HG02970 (cell line): ENCODE measurements around the gene DCP1B.

Experiments
- ATAC-seq: cut with Tn5 transposase; IDR thresholded peaks from one replicate; pipeline ENCODE4 v1.9.1; 2021; ENCODE audit warnings: mild to moderate bottlenecking, moderate library complexity, moderate number of reproducible peaks; ENCODE audit not compliant: unreplicated experiment, low FRiP score

Gene DCP1B

DNA sequence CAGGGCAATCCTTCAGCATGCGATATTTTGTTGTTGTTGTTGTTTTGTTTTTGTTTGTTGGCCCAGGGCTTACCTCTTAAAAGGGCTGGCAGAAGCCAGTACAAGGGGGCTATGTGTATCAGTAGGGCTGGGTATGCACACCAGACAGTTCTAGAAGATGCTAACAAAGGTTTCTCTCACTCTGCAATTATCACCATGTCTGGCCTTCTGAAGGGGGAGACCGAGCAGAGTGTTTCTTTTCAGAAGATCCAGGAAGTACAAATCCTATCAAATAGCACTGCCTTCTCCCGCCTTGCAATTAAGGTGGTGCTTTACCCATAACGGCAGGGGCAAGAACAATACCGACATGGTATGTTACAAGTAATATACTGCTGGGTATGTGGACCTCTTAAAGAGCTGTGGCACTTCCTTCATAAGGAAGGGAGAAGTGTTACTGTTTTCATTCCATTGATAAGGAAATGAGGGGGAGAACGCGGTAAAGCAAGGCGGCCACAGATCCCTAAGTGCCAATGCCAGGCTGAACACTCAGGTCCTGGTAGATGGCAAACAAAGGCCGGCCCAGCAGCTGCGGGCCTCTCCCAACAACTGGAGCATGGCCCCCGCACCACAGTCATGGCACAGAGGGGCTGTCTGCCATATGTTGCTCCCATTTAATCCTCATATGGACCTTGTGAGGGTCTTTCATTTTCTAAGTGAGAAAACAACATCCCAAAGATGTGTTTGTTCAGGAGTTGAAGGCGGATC is 66.6 kb downstream of the DCP1B start:
- no peak for ATAC-seq

DNA sequence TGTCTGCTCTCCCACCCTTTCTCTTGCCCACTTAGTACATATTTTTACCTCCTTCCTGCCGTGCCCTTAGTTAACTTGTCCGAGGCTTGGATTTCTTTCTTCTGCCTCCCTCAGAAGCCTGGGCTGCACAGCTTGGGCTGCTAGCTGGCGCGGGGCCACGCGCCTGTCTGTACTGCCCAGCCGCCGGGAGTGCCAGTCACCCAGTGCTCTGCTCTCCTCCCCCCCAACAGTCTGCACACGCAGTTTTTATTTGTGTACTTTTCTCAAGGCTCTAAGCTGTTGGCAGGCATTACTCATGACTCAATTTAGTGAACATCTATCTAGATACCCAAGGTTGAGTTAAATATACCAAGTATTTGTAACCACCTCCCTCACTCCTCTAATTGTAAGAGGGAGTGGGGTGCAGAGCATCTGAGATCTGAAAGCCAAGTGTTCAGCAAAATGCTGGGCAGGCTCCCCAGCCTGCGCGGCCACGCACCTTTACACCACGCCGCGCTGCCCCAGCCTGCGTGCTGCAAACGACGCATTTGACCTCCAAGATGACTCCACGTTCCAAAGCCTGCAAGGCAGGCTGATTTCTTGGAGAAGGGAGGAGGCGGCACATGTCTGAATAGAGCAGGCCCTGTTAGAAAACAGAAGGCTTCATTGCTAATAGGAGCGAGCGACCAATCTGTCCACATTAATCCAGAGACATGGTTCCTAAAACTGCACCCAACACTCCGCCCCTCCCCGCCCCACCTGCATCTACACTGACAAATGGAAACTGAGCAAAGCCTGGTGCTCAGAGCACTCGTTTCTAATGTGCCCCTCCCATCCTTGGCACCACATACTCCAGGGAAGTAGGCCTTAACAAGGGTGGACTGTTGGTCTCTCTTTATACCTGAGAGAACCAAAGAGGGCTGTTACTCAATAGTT is 67.6 kb downstream of the DCP1B start:
- no peak for ATAC-seq

DNA sequence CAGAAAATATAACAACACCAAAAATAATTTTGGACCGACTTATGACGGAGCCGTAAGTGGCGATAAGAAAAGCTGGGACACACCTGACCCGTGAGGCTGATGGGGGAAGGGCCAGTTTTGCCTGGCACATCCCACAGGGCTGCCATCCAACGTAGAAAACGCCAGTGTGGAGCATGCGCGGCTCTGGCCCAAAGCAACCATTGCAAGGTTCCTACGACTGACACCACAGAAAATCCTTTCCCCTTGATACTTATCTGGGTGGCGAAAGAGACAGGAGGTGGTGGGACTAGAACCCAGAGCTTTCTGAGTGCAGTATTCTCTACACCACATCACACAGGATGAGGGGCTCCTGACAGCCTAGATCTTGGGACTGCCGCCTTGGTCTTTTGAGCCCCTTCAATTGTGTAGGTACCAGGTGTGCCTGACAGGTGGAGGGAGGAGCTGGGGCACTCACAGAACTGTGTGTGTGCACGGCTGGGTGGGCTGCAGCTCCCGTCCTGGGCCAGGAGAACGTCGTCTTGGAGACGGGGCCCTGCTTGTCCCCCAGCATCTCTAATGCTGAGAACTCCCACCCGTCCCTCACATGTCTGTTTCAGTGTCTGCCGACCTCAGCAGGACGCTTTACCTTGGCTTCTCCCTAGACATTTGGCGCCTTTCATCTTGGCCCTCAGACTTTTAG is 68.4 kb downstream of the DCP1B start:
- ATAC-seq, result no peak

DNA sequence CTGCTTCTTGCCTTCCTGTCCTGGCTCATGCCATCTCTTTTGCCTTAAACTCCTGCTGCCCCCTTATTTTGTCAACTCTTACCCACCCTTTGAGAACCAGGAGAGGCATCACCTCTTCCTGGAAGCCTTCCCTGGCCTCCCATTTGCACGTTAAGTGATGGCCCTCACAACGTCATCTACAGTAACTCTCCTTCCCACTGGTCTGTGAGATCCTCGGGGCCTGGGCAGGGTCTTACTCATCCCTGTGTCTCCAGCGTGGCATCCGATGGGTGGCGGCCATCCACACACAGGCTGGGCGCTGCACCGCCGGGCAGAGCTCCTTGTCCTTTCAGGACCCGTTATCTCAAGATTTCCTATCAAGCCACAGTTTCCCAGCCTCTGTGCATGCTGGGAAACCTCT is 69.0 kb downstream of the DCP1B start:
- no peak for ATAC-seq

DNA sequence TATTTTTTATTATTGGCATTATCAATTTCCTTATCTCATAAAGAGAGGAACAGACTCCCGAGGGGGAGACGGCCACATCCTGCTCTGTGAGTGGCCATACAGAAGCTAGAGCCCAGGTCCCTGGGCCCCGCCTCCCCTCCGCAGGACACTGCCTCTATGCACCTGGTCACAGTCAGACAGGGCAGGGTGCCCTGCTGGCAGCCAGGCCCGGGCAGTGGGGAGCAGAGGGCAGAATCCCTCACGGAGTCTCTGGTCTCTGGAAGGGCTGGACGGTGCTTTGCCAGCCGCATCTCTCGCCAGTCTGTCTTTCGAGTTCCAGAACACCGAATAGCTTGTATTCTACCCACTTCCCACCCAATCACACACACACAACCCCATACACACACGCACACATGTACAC is 69.4 kb downstream of the DCP1B start:
- ATAC-seq, result no peak

DNA sequence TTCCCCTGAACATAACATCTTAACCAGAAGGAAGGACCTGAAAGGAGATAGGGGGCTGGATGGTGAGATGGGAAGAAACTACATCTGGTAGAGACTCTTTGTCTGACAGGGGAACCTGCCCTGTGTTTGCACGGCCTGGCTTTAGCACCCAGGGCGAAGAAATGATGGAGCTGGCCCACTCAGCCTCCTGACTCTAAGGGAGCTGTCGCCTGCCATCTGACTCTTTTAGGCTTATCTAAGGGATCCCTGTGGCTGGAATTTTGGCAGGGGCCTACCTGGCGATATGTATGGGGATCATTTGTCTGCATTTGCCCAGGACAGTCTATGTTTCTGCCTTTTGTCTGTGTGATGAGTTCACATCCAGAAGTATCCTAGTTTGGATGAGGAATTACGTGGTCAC is 70.2 kb downstream of the DCP1B start:
- no peak for ATAC-seq

DNA sequence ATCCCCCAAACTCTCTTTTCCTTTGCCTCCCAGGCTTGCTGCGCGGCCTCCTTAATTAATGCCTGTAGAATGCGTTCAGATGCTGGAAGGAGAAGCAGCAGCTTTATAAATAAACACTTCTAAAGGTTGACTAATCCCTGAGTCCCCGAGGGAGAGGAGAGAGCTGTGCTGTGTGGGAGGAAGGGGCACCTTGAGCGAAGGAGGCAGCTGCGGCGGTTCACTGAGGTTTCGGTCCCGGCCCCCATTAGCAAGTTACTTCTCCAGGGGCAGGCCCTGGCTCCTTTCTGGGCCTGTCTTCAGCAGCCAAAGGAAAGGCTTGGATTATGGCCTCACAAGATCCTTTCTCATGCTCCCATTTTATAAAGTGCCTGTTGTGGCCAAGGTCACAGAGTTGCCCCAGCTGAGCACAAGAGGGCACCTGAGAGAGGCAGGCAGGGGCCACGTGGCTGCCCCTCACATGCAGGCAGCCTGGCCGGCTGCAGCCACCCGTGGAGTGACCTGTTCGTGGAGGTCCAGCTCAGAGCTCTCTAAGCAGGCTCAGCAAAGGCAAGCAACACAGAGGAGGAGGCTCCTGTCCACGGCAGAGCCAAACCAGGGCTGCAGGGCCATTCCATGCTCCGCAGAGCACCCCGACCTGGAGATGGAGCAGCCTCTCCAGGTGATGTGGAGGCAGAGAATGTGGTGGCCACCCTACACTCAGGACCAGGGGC is 70.8 kb downstream of the DCP1B start:
- no peak for ATAC-seq

DNA sequence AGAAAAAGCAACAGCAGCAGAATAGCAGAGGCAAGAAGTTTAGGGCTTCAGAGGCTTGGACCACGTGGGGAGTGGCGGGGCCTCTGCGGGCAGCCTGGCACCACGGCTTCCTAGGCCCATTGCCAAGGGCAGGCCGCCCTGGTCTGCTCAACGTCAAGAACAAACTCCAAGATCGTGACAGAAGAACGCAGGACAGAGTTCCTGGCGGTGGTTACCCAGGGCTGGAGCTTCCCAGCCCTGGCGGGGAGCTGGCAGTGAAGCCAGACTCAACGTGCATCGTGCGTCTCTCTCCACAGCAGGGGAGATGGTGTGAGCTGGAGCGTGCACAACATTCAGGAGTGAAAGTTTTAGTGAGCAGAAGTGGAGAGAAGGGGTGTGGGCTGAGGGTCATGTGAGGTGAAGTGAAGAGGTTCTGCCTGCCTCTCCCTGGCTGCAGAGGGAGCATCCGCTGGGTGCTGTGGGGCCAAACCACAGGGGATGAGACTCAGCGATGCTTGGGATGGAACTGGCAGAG is 71.9 kb downstream of the DCP1B start:
- ATAC-seq, result no peak

DNA sequence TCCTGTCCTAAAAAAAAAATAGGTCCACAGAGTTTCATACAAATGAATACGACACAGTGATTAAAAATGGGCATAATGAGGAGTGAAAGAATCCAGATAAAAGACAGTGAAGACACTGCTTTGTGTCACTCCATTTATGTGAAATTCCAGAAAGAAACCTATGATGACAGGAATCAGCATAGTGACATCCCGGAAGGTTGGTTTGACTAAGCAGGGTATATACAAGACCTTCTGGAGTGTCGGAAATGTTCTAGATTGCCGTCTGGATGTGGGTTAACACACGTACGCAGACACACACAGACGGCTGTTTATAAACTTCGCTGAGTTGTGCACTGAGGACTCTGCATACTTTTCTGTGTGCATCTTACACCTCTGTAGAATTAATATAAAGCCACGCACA is 72.6 kb downstream of the DCP1B start:
- no peak for ATAC-seq

DNA sequence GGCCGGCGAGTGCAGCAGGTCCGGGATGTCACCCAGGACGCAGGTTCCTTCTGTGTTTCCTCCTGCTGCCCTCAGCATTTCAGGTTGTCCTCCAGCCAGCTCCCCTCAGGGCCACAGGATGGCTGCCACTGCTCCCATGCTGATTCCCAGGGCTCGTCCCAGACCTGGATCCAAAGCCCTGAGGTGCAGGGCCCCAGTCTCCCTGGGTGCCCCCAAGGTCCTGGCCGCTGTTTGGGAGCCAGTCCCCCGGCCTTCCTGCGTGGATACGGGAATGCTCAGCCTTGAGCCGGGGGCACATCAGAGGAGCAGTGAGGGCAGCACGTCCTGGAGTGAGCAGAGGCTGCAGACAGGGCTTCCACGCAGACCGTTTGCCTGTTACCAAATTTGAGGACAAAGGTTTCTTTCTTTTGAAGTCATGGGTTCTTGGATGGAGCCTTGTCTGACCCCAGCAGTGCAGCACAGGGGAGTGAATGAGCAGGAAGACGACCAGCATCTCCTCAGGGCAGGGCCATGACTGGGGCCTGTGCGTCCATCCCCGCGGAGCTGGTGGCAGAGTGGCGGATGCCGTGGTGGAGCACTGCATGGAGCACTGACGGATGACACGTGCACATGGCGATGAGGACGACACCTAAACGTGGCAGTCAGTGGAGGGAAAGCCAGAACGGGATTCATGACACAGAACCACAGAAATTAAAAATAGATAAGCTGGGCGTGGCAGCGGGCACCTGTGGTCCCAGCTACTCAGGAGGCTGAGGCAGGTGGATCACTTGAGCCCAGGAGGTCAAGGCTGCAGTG is 73.3 kb downstream of the DCP1B start:
- ATAC-seq, result no peak

DNA sequence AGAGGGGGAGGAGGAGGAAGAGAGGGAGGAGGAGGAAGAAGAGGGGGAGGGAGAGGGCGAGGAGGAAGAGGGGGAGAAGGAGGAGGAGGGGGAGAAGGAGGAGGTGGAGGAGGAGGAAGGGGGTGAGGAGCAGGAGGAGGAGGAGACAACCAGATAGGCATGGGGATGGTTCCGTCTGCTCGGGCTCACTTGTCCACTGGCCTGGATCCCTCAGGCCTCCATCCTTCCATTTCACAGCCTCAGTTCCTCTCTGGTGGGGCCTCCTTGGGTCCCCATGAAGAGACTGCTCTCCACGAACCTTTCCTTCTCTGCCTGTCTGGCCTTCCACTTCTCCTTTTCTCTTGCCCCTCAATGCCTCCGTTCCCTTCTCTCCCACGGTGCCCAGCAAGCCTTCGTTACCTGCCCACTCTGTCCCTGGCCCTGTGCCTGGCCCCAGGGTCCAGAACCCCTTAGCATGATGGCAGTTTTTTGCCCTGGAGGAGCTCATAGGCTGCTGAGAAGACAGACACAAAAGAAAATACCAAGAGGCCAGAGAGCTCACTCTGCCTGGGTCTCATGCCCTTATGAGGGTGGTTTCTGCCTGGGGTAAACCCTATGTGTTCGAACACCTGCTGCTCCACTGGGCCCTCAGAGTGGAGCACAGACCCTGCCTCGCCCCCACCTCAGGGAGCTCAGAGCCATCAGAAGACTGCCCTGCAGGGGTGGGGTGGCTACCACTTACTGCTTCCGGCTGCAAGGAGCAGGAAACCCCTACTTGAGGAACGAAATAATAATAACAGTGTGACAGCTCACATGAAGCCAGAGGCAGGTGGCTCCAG is 74.1 kb downstream of the DCP1B start:
- no peak for ATAC-seq

DNA sequence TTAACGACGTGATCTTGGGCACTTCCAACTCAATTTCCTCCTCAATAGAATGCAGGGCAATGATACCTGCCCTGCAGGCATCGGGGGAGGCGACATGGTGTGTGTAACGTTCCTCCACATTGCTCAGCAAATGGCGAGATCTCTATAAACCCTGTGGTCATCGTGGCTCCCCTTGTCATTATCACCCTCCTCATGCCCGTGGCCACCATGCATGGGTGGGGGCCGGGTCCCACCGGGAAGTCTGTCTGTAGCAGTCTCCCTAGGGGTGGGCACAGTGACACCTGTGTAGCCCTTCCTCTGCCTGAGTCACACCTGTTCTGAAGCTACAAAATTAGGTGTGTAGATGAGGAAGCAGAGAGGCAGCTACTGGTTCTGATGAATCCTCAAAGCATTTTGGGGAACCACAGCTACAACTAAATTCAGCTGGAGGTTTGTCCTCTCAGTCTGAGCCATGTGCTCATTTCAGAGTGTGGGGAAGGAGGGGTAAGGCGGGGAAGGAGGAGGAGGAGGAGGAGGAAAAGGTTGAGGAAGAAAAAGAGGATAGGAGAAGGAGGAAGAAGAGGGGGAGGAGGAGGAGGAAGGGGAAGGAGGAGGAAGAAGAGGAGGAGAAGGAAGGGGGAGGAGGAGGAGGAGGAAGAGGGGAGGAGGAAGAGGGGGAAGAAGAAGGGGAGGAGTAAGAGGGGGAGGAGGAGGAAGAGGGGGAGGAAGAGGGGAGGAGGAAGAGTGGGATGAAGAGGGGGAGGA is 74.8 kb downstream of the DCP1B start:
- ATAC-seq, result no peak

DNA sequence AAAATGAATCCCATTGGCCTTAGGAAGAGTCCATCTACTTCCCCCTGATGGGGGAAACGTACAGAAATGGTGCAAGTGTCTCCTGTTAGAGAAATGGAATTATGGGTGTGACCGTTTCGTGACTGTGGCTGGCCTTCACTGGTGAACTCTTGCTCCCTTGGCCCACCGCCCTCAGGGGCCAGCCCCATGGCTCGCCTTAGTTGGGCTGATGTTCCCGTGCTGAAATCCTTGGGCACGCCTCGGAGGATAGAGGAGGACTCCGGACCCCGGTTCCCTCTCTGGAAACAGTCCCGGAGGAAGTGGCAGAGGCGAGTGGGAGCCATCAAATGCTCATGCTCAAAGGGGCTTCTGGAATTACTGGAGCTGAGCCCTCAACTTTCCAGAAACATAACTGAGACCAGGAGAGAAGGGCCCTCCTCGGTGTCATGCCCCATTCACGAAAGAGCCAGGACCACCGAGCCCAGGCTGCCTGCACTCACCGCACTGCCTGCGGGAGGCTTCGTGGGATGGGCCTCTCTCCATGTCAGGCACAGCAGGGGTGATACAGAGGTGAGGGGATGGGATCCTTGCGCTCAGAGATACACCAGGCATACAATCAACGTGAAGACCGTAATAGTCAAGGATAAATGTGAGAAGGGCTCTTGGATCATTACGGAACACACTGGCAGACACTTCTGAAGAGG is 75.7 kb downstream of the DCP1B start:
- no peak for ATAC-seq

DNA sequence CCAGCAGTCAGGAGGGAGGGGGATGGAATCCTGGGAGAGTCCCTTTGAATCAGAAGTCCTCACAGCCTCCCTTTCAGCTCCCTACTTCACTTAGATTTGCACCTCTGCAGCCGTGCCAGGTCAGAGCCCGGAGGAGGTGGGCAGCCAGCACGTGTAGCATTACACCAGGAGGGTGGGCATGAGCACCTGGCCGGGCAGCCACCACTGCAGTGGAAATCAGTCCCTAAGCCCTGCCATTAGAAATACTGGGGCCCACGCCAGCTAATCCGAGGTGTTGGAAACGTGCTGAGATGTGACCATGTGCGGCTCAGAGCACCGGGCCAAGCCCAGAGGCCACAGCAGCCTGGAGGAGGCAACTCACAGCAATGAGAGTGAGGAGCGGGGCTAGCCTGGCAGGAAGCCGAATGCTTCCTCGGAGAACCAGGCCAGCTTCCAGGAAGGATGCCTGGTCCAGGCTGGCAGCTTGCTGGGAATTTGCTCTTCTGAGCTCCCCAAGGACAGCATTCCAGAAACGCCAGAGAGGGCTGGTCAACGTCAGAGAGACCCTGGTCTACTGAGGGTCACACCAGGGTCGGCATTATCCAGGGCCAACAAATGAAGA is 76.4 kb downstream of the DCP1B start:
- no peak for ATAC-seq

DNA sequence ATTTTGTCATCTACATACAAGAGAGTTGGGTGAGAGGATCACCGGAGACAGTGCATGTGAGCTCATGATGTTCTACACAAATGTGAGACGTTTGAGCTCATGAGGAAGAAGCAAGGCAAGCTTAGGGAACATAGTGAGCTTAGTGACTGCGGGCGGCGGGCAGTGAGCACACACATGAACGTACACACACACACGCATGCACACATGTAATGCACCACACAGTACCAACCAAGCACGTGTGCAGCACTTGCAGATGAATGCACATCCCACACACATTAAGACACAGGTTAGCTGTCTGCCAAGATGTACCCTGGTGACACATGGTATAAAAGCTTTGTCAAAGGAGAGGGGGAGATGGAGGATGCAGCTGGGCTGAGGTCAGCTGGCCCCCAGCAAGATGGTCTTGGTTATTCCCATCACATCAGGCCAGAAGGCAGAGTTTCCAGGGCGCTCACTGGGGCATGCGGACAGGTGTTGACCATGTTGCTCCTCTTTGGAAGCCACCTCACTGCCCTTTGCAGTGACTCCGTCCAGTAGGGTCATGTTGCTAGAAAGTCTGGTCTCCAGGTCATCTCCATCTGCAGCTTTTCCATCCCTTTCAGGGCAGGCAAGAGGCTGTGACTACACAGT is 77.1 kb downstream of the DCP1B start:
- no peak for ATAC-seq

DNA sequence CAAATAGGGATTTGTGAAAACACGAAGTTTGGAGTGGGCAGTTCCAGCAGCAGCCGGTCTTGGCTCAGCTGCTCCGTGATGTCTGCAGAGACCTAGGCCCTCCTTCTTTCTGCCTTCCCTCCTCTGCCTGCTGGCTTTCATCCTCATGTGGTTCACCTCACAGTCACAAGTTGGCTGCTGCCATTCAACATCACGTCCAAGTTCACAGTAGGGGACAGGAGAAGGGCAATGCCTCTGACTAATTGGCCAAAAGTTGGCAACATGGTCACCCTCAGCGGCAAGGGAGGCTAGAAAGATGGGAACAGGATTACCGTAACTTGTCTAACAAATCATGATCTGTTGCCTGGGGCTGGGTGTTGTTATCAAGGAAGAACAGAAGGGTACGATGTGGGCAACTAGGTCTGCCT is 78.0 kb downstream of the DCP1B start:
- no peak for ATAC-seq

DNA sequence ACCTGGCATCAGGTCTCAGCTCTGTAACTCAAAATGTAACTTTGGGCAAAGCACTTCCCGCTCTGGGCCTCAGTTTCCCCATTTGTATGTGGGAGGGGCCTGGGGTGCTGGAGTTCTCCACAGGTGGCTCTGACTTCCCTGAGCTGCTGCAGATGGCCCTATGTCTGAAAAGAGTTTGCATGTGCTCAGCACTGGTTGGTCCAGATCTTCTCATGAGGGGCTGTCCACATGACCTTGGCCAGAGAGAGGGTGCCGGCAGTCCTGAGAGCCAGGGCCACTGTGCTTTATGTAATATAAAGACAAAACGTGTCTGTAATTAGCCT is 78.6 kb downstream of the DCP1B start:
- ATAC-seq, result no peak
